HG03175 (cell line): ENCODE data around the gene POLA1.

Experiments used
- ATAC-seq: cut with Tn5 transposase; IDR thresholded peaks from one replicate; pipeline ENCODE4 v1.9.1; 2021; ENCODE audit warnings: mild to moderate bottlenecking, moderate library complexity; ENCODE audit not compliant: unreplicated experiment

Gene POLA1

DNA sequence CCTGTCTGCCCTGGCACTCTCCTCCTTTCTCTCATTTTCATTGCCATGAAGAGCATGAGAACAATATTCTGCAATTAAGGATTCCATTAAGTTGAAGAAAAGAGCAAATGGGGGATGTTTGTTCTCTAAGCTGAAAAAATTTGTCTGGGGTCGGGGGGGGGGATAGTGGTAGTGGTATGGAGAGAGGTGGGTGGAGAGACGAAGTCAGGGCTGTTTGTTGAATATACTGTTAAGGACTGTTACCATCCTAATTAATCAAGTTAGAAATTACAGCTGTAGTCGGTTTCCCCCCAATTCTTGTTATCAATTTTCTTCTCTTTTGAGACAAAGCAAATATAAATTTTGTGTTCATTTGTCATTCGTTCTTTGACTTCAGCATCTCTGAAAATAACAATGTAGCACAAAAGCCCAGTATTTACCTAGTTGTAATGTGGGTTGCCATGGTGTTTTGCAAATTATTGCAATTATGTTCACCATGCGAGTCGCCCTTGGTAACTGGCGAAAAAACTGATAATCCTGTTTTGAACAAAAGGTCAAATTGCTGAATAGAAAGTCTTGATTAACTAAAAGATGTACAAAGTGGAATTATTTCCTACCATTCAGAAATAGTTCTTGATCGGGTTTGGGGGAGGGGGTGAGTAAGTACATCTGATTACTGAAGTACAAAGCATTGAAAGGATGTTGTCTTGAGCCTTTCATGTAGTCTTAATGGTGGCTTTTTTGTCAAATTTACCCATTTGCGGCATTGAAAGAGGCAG, 183.0 kb downstream of the POLA1 start:
- ATAC-seq = no peak

DNA sequence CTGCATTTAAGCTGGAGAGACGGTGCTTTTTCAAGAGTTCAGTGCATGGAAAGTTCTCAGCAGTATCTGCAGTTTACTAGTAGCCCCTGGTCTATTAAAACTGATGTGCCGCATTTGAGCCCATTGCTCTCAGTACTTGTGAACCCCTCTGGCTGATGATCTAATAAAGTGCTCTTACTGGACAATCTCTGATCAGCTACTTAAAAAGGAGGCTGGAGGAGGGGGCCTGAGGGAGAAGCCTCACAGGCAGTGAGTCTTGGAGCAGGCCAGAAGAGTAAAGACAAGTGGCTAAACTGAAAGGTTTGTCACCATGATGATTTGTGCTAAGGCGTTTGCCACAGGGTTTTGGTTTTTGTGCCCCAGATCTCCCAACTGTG, 183.6 kb downstream of the POLA1 start:
- no peak for ATAC-seq

DNA sequence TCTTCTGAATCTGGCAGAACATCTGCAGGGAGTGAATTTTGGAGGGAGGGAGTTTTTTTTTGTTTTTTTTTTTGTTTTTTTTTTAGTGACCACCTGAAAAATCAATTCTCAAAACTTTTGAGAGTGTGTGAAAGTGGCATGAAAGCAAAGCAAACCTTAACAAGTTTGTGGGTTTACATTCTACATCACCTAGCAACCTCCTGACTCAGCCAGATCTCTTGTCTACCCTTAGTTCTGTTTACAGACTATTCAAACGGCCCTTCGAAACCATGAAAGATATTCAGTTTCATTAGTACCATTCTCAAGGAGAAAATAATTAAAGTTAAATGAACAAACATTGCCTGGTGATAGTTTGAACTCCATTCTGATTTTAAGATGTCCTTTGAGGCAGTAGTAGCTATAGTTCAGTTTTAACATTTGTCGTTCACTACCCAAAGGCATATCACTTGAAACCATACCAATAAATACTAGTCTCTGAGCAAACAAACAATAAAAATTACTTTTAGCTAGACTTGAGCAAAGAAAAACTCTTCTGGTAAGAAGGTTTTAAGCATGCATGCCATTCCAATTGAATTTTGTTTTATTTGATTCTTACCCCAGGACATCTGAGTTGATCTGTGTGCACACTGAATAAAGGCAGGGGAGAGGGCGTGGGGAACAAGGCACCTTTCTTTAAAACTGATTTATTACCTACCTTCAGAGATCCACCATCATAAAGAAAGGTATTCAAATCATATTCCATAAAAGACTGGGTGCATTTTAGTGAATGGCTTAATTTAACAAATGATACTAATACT, 184.3 kb downstream of the POLA1 start:
- no peak for ATAC-seq

GRCh38 chrX:24879679-24880078, 186.0 kb downstream of the POLA1 start:
- no peak for ATAC-seq

GRCh38 chrX:24886916-24887315, 193.2 kb downstream of the POLA1 start:
- ATAC-seq = no peak

- no peak for ATAC-seq
These were observed 197.0 kb downstream of the POLA1 start for GRCh38 chrX:24890677-24891076.

DNA sequence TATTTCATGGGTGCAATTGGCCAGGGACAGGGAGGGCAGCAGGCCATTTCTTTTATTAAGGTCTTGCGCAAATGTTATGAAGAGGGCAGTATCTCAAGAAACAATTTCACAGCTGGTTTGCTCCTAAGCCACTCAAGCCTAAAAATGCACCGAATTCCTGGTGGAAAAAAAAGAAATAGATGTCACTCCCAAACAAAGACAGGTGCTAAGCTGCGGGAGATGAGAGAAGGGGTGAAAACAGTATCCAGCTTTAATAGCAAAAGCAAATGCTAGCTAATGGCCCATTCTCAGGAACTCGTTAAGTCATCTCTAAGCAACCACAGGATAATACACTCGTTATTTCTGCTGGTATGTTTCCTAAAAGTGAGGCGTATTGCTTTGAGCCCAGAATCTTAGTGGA, 205.7 kb downstream of the POLA1 start:
- no peak for ATAC-seq

- ATAC-seq = no peak
These were observed 206.5 kb downstream of the POLA1 start for GRCh38 chrX:24900234-24900633.

DNA sequence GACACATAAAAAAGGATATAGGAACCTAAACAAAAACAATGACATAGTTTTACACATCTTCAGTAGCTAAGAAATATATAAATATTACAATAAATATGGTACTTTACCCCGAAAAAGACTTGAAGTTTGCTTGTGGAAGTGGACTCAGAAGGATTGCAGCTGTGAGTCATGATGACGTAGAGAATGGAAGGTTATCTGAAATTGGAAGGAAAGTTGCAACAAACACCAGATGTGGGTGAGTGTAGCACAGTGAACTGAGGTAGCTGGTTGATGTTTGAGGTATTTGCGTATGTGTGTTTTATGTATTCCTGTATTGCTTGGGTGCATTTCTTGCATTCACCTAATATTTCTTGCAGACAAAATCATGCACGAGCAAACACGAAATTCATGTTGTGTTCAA, 209.1 kb downstream of the POLA1 start:
- no peak for ATAC-seq

DNA sequence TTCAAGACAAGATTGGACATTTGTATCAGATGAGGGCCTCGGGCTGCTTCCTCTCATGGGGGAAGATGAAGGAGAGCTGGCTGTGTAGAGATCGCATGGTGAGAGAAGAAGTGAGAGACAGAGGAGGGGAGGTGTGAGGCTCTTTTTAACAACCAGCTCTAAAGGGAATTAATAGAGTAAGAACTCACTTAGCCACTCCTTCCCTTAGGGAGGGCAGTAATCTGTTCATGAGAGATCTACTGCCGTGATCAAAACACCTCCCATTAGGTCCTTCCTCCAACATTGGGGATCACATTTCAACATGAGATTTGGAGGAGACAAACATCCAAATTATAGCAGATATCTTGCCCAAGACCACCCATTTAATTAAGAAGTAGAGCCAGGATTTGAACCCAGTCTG, 225.0 kb downstream of the POLA1 start:
- no peak for ATAC-seq

GRCh38 chrX:24920769-24921168, 227.1 kb downstream of the POLA1 start:
- ATAC-seq = no peak

GRCh38 chrX:24925430-24925829, 231.7 kb downstream of the POLA1 start:
- no peak for ATAC-seq

- no peak for ATAC-seq
These were observed 233.7 kb downstream of the POLA1 start for GRCh38 chrX:24927372-24927771.

- ATAC-seq = no peak
These were observed 234.4 kb downstream of the POLA1 start for GRCh38 chrX:24928114-24928513.

DNA sequence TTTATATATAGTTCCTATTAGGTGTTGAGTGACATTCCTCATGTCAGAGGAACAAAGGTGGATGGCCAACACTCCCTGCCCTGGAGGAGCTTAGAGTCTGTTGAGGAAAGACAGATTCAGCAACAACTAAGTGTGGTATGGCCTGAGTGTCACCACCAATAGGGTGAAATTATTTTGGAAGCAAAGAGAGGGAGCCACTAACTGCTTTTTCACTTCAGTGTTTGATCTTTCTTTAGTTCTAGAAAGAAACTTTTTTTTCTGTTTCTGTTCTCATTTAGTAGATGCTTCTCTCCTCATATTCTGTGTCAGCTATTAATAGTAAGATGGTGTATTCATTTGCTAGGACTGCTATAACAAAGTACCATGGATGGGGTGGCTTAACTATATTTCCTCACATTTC, 240.6 kb downstream of the POLA1 start:
- no peak for ATAC-seq

DNA sequence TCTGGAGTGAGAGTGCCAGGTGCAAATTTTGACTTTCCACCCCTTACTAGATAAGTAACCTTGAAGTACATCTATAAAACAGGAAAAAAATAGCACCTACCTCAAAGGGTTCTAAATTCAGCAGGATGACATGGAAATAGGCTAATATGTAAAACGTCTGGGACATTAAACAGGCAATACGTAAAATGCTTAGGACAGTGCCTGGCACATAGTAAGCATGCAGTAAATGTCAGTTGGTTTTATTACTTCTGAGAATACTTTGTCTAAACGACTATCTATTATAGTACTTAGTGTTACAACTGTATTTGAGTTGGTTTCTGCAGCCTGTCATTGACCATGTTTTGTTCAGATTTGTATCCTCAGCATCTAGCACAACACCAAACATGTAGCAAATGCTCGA, 251.3 kb downstream of the POLA1 start:
- ATAC-seq = no peak

GRCh38 chrX:24946369-24946768, 252.7 kb downstream of the POLA1 start:
- ATAC-seq = no peak

DNA sequence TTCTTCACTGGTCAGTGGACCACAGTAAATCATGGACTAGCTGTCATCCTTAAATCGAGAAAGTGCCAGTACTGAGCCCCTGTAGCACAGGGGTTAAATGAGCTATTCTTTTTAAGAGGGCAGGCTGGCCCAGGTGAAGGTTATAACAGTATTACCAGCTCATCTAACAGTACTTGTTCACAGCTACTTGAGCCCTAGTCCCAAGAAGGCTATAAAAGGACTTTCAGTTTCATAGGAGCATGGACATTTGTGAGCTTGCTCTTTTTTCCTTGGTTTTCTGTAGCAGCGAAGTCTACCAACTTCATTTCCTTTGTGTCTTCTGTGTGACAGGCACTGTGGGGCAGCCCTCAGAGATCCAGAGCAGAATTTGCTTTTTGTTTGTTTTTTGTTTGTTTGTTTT, 261.0 kb downstream of the POLA1 start:
- ATAC-seq = no peak

- no peak for ATAC-seq
These were observed 261.7 kb downstream of the POLA1 start for GRCh38 chrX:24955372-24955930.

DNA sequence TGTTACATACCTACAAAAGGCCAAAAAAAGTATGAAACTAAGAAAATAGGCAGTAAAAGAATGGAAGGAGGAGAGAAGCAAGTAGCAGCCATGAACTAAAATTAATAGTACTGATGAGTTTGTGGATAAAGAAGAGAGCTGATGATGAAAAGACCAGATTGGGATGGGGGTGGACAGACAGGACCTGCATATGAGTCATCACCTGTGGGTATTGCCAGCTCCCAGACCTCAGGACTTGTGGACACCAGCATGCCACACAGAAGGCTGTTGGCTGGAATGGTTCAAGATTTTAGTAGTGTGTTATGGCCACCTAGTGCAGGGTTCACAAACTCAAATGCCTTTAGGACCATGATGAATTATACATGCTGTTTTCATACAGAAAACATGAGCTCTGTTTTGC, 263.1 kb downstream of the POLA1 start:
- no peak for ATAC-seq

- ATAC-seq = no peak
These were observed 268.1 kb downstream of the POLA1 start for GRCh38 chrX:24961809-24962208.

- no peak for ATAC-seq
These were observed 270.1 kb downstream of the POLA1 start for GRCh38 chrX:24963823-24964222.
